ENCODE results near the gene CD4. TPM values are rescaled to one million over a fixed set of nuclear protein-coding genes. Genes with fewer than 3 reads are reported as not detected.

CD4 gene
- total and polyA plus RNA-seq, 2 donors (not counting 1 experiment from before 2014, with no cell fraction given), result 27.2 to 152 TPM

DNA sequence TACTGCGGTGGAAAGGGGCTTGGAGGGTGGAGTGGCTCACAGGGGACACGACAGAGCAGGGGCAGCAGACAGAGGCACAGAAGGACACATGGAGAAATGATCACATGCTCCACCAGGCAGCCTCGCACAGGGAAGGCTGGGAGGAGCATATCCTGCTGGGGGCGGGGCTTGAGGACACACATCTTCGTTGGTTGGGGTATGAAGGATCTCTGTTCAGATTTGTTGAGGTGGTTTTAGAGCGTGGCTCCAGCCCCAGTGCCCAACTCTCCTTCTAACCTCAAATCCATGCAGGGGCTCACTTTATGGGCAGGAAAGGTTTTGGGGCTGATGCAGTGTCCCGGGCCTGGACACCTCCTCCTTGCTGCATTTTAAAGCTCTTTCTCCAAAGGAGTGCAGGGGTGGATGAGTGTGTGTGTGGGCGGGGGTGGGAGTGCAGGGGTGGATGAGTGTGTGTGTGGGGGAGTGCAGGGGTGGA is 38.1 kb downstream of the CD4 start:
- H3K4me2 ChIP-seq (ENCODE audit: extremely low read depth, insufficient read depth, low read length), result peak overlapping the region; percentile 73
- peaks cover 26% of the 10 kb centered on the region for H3K79me2 ChIP-seq (ENCODE audit: control insufficient read depth, insufficient read depth, low read length)
- peak overlapping the region in 3 of 4 experiments; percentile 19 to 40 (median 34) for H3K4me3 ChIP-seq (replicated peaks in 1 of 4; ENCODE audit: control extremely low read depth in 1 of 4, insufficient read depth in 1 of 4, low read depth in 3 of 4, low read length in 4 of 4)
- H3K9ac ChIP-seq (ENCODE audit: insufficient read depth, low read length), result peak overlapping the region; percentile 51
- H2AFZ ChIP-seq (ENCODE audit: low read length), result peak overlapping the region; percentile 21
- peaks cover 18% of the 10 kb centered on the region for H3K4me1 ChIP-seq (ENCODE audit: control insufficient read depth, extremely low read depth, insufficient read depth, low read length)
- DNase-seq (ENCODE audit: low read depth in 2 of 2), result peak; percentile 78 to 83
- H3K9me3 ChIP-seq (ENCODE audit: control insufficient read depth, insufficient read depth, low read depth, low read length), result no peaks in the 10 kb centered on the region
- TF ChIP-seq, protein P1, sequence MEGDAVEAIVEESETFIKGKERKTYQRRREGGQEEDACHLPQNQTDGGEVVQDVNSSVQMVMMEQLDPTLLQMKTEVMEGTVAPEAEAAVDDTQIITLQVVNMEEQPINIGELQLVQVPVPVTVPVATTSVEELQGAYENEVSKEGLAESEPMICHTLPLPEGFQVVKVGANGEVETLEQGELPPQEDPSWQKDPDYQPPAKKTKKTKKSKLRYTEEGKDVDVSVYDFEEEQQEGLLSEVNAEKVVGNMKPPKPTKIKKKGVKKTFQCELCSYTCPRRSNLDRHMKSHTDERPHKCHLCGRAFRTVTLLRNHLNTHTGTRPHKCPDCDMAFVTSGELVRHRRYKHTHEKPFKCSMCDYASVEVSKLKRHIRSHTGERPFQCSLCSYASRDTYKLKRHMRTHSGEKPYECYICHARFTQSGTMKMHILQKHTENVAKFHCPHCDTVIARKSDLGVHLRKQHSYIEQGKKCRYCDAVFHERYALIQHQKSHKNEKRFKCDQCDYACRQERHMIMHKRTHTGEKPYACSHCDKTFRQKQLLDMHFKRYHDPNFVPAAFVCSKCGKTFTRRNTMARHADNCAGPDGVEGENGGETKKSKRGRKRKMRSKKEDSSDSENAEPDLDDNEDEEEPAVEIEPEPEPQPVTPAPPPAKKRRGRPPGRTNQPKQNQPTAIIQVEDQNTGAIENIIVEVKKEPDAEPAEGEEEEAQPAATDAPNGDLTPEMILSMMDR (conservative IDR thresholded peaks at IDR 0.05 in 1 of 2, IDR thresholded peaks at IDR 0.05 in 1 of 2; ENCODE audit: low read depth in 1 of 2, low read length in 2 of 2), result no peak
- no peak for TF ChIP-seq EZH2 (IDR thresholded peaks at IDR 0.05; ENCODE audit: low read length, missing control alignments)
- H4K20me1 ChIP-seq (ENCODE audit: control insufficient read depth, extremely low read depth, insufficient read depth, low read length), result no peaks in the 10 kb centered on the region
- peaks cover 20% of the 10 kb centered on the region for H3K36me3 ChIP-seq (ENCODE audit: control insufficient read depth, insufficient read depth, low read length)
- peak overlapping the region; percentile 78 for H3K27ac ChIP-seq (ENCODE audit: insufficient read depth, low read length)
- H3K27me3 ChIP-seq (ENCODE audit: control insufficient read depth, insufficient read depth, low read length), result peaks cover 2% of the 10 kb centered on the region

DNA sequence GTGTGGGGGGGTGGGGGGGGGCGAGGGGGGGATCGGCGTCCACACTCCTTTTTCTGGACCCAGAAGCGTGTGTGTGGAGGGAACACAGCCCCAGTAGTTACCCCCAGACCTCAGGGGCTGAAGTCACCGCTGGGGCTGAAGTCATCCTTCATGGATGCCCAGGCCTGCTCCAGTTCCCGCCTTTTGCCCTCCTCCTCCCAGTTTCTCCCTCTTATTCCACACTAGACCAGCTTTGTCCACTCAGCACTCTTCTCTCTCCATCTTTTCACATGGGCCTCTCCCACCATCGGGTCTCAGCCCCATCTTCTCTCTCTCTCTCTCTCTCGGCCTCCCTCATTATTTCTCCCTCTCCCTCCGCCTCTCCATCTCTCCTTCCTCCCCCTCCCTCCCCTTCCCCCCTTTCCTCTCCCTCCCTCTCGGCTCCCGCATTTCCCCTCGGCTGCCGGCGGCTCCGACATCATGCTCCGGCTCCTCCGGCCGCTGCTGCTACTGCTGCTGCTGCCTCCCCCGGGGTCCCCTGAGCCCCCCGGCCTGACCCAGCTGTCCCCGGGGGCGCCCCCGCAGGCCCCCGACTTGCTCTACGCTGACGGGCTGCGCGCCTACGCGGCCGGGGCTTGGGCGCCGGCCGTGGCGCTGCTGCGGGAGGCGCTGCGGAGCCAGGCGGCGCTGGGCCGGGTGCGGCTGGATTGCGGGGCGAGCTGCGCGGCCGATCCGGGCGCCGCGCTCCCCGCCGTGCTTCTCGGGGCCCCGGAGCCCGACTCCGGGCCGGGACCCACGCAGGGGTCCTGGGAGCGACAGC is 38.9 kb downstream of the CD4 start, which contains the start of gene P3H3:
Gene P3H3, plus strand, starts transcription at position 426 of the 799 bp plus-strand sequence. Its CDS starts 34 bp downstream, at position 460.
- TF ChIP-seq EZH2 (IDR thresholded peaks at IDR 0.05; ENCODE audit: low read length, missing control alignments), result no peak
- TF ChIP-seq, protein P1 (conservative IDR thresholded peaks at IDR 0.05 in 1 of 2, IDR thresholded peaks at IDR 0.05 in 1 of 2; ENCODE audit: low read depth in 1 of 2, low read length in 2 of 2), result peak in 1 of 2 donors; percentile 3
- peak within 1 kb of the TSS; percentile 91 for H3K9ac ChIP-seq (ENCODE audit: insufficient read depth, low read length)
- peak; percentile 54 to 56 for DNase-seq (ENCODE audit: low read depth in 2 of 2)
- H3K36me3 ChIP-seq (ENCODE audit: control insufficient read depth, insufficient read depth, low read length), result peaks cover 20% of the 10 kb centered on the region
- H3K4me1 ChIP-seq (ENCODE audit: control insufficient read depth, extremely low read depth, insufficient read depth, low read length), result peaks cover 18% of the 10 kb centered on the region
- peaks cover 26% of the 10 kb centered on the region for H3K79me2 ChIP-seq (ENCODE audit: control insufficient read depth, insufficient read depth, low read length)
- no peaks in the 10 kb centered on the region for H4K20me1 ChIP-seq (ENCODE audit: control insufficient read depth, extremely low read depth, insufficient read depth, low read length)
- H2AFZ ChIP-seq (ENCODE audit: low read length), result peak within 1 kb of the TSS; percentile 62
- no peaks in the 10 kb centered on the region for H3K9me3 ChIP-seq (ENCODE audit: control insufficient read depth, insufficient read depth, low read depth, low read length)
- H3K4me2 ChIP-seq (ENCODE audit: extremely low read depth, insufficient read depth, low read length), result peak within 1 kb of the TSS; percentile 88
- peak within 1 kb of the TSS; percentile 73 to 97 (median 94) for H3K4me3 ChIP-seq (replicated peaks in 1 of 4; ENCODE audit: control extremely low read depth in 1 of 4, insufficient read depth in 1 of 4, low read depth in 3 of 4, low read length in 4 of 4)
- no peaks in the 10 kb centered on the region for H3K27me3 ChIP-seq (ENCODE audit: control insufficient read depth, insufficient read depth, low read length)
- peak within 1 kb of the TSS; percentile 90 for H3K27ac ChIP-seq (ENCODE audit: insufficient read depth, low read length)

DNA sequence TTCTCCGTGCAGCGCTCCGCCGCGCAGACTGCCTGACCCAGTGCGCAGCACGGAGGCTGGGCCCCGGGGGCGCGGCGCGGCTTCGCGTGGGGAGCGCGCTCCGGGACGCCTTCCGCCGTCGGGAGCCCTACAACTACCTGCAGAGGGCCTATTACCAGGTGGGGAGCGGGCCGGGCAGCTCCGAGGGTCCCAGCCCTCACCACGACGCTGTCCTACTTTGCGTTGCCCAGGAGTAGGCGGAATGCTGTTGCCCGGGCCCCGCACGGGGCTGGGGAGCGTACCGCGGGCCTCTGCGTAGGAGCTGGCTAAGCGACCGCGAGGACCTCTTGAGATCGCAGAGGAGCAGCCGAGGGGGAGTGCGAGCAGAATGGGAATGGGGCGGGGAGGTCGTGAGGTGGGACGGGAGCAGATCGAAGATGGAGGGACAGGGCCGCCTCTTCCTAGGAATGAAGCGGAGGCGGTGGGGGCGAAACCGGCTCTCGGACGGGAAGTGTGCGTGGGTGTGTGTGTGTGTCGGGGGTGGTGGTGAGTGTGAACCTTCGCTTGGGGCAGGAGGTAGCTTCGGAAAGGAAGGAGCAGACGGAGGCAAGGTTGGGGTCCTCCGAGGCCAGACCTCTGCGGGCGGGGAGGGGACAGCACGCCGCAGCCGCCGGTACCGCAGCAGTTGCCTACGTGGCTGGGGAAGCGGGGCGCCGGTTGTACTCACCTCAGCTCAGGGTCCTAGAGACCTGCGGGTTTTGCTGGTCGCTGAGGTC is 39.6 kb downstream of the CD4 start:
- no peak for TF ChIP-seq EZH2 (IDR thresholded peaks at IDR 0.05; ENCODE audit: low read length, missing control alignments)
- TF ChIP-seq, protein P1 (conservative IDR thresholded peaks at IDR 0.05 in 1 of 2, IDR thresholded peaks at IDR 0.05 in 1 of 2; ENCODE audit: low read depth in 1 of 2, low read length in 2 of 2), result no peak
- H3K9me3 ChIP-seq (ENCODE audit: control insufficient read depth, insufficient read depth, low read depth, low read length), result no peaks in the 10 kb centered on the region
- peak overlapping the region; percentile 88 for H3K4me2 ChIP-seq (ENCODE audit: extremely low read depth, insufficient read depth, low read length)
- H3K27ac ChIP-seq (ENCODE audit: insufficient read depth, low read length), result peak overlapping the region; percentile 90
- peak; percentile 57 to 65 for DNase-seq (ENCODE audit: low read depth in 2 of 2)
- H3K4me1 ChIP-seq (ENCODE audit: control insufficient read depth, extremely low read depth, insufficient read depth, low read length), result peaks cover 18% of the 10 kb centered on the region
- peak overlapping the region; percentile 73 to 97 (median 94) for H3K4me3 ChIP-seq (replicated peaks in 1 of 4; ENCODE audit: control extremely low read depth in 1 of 4, insufficient read depth in 1 of 4, low read depth in 3 of 4, low read length in 4 of 4)
- H3K36me3 ChIP-seq (ENCODE audit: control insufficient read depth, insufficient read depth, low read length), result peaks cover 26% of the 10 kb centered on the region
- peak overlapping the region; percentile 91 for H3K9ac ChIP-seq (ENCODE audit: insufficient read depth, low read length)
- H2AFZ ChIP-seq (ENCODE audit: low read length), result peak overlapping the region; percentile 61
- H3K79me2 ChIP-seq (ENCODE audit: control insufficient read depth, insufficient read depth, low read length), result peaks cover 26% of the 10 kb centered on the region
- H3K27me3 ChIP-seq (ENCODE audit: control insufficient read depth, insufficient read depth, low read length), result no peaks in the 10 kb centered on the region
- H4K20me1 ChIP-seq (ENCODE audit: control insufficient read depth, extremely low read depth, insufficient read depth, low read length), result no peaks in the 10 kb centered on the region

All from fibroblast of lung (primary cell).